Mammary epithelial cell (primary cell): Measurements from ENCODE around the gene CLMN.

Source experiments
- EZH2 ChIP-seq: IDR thresholded peaks from 2 replicates; pipeline ENCODE4 v1.6.1; 2012; ENCODE audit warnings: low read length, inconsistent platforms, borderline replicate concordance
- TF ChIP-seq, protein P1 (sequence below), 2 donors: IDR thresholded peaks in 1 of 2; conservative IDR thresholded peaks in 1 of 2; 2 replicates each; pipeline ENCODE4 v1.5.1; 2011 to 2012; ENCODE audit warnings: inconsistent platforms in 2 of 2, low read length in 2 of 2, mild to moderate bottlenecking in 2 of 2, control low read depth in 1 of 2, low read depth in 1 of 2; ENCODE audit not compliant: insufficient read depth in 1 of 2; ENCODE audit errors: extremely low read depth in 1 of 2

DNA sequence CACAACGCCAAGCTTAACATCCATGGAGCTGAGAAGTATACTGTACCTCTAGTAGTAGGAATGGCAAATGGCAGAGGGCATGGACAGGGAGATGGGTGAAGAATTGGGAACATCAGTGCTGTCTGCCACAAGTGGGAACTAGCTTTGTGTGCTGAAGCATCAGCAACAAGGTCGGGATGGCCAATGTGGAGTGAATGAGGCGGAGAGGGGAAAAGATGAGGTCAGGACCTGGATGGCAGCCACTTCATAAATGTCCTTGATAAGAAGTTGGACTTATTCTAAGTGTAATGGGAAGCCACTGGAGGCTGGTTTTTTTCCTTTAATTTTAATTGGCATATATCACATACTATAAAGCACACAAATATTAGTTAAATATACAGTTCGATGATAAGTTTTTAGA is 21.9 kb upstream of the CLMN start:
- TF ChIP-seq, protein P1, sequence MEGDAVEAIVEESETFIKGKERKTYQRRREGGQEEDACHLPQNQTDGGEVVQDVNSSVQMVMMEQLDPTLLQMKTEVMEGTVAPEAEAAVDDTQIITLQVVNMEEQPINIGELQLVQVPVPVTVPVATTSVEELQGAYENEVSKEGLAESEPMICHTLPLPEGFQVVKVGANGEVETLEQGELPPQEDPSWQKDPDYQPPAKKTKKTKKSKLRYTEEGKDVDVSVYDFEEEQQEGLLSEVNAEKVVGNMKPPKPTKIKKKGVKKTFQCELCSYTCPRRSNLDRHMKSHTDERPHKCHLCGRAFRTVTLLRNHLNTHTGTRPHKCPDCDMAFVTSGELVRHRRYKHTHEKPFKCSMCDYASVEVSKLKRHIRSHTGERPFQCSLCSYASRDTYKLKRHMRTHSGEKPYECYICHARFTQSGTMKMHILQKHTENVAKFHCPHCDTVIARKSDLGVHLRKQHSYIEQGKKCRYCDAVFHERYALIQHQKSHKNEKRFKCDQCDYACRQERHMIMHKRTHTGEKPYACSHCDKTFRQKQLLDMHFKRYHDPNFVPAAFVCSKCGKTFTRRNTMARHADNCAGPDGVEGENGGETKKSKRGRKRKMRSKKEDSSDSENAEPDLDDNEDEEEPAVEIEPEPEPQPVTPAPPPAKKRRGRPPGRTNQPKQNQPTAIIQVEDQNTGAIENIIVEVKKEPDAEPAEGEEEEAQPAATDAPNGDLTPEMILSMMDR (conservative IDR thresholded peaks at IDR 0.05 in 1 of 2, IDR thresholded peaks at IDR 0.05 in 1 of 2; ENCODE audit: extremely low read depth in 1 of 2, insufficient read depth in 1 of 2, low read depth in 1 of 2, low read length in 2 of 2) = no peak
- TF ChIP-seq EZH2 = no peak
